Measurements from ENCODE around the gene BTNL9.

DNA sequence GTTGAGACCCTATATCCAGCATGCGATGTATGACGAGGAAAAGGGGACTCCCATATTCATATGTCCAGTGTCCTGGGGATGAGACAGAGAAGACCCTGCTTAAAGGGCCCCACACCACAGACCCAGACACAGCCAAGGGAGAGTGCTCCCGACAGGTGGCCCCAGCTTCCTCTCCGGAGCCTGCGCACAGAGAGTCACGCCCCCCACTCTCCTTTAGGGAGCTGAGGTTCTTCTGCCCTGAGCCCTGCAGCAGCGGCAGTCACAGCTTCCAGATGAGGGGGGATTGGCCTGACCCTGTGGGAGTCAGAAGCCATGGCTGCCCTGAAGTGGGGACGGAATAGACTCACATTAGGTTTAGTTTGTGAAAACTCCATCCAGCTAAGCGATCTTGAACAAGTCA lies 34.3 kb upstream of the BTNL9 start:
- TF ChIP-seq CTCF (IDR thresholded peaks at IDR 0.05; ENCODE audit: poor library complexity, severe bottlenecking) (no peak), SMC3 (conservative IDR thresholded peaks at IDR 0.05; ENCODE audit: poor library complexity) (no peak), EZH2 (IDR thresholded peaks at IDR 0.05; ENCODE audit: borderline replicate concordance, insufficient read depth, low read length, poor library complexity, severe bottlenecking) (no peak), POLR2AphosphoS5 (IDR thresholded peaks at IDR 0.05) (no peak), EP300 (conservative IDR thresholded peaks at IDR 0.05; ENCODE audit: poor library complexity, severe bottlenecking) (no peak), RAD21 (conservative IDR thresholded peaks at IDR 0.05) (no peak)

All from neural cell (in vitro differentiated cells).